Measurements from ENCODE around the gene KIN.

GRCh38 chr10:7708832-7709231 is 79.0 kb downstream of the KIN start:
- TF ChIP-seq CTCF (IDR thresholded peaks at IDR 0.05) (no peak), POLR2A (IDR thresholded peaks at IDR 0.05) (no peak), EP300 (IDR thresholded peaks at IDR 0.05) (no peak), POLR2AphosphoS5 (IDR thresholded peaks at IDR 0.05) (no peak)
